CD4-positive, alpha-beta T cell treated with Interleukin-17A for 4 hours (primary cell): Measurements from ENCODE around the gene TBX10.
"Not testable (repeated sequence)": the region's sequence is repeated elsewhere in the genome, so short reads cannot be mapped to it uniquely, and the experiment has no call there.

ENCODE experiments used
- DNase-seq: peaks from one replicate; pipeline ENCODE4 v3.0.0-alpha.2; 2020; ENCODE audit warnings: mixed read lengths

TBX10 gene

DNA sequence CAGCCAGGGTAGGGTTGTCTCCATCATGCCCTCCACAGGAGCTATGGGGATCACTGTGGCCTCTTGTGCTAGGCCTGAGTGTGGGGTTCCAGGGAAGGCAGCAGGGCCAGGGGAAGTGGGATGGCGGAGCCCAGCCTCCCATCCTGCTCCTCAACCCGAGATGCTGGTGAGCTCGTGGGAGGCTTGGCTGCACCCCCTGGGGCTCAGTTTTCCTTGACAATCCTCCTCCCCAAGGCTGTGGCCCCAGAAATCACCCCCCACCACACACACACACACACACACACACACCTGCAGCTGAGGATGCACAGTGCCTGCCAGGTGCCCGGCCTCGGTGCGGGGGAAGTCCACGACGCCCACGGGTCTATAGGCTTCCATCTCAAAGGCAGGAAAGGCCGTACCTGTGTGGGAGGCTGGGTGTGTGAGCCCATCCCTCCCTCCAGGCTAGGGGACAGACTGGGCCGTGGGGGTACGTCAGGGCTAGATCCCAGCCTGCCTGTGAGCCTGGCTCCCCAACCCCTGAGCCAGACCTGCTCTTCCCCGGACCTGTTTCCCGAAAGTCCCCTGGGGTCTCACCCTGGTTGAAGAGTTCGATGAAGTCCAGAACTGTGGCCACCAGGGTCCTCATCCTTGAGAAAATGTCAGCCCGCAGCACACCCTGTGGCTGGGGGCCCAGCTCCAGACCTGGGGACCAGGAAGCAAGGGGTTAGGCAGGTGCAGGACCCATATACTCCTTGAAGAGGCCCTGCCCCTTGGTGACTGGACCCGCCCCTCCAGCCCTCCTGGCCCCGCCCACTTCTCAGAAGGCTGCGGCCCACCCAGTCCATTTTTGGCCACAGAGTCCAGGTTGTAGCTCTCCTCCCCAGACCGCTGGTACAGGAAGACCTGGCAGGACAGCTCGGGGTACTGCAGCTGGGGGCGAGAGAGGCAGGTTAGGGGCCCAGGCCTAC, 5.2 kb upstream of the TBX10 start:
- DNase-seq = no peak

DNA sequence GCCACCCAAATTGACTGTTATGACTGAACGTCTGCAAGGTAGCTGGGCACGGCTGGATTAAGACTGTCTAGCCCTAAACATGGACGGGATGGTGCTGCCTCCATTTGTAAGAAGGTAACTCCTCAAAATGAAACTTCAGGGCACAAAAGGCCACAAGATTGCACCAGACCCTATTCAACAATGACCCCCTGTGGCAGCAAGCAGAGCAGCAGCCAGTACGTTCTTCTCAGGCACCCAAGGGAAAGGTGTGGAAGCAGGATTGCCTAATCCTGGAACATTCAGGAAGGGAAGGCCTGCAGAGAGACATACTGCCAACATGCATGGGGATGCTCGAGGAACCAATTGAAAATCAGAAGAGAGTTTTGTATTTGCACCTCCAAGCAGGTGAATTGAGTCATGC, 4.5 kb upstream of the TBX10 start:
- no peak for DNase-seq

GRCh38 chr11:67642173-67643120, 2.9 kb upstream of the TBX10 start:
- DNase-seq = no peak

- DNase-seq = no peak
These were observed 2.0 kb upstream of the TBX10 start for GRCh38 chr11:67641338-67642172.

DNA sequence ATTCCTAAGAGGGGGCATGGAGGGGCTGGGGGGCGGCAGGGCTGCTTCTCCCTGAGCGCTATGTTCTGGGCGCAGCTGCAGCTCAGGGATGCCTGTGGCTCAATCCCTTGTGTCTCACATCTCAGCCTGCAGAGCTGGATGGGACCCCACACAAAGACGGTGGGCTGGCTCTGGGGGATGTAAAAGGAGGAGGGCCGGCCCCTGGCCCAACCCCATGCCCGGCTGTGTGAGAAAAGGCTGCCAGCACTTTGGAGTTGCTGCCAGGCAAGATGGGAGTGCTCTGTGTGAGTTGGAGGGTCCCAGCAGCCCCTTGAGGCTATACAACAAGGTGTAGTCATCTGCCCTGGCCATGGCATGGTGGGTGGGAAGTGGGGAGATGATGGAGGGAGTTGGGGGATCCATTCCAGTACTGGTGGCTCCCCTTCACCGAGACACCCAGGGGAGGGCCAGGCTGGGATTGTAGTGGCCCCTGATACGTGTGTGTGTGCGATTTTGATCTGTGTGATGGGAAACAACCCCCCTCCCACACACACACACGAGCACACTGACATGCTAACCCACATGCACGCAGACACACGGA, 1.3 kb upstream of the TBX10 start:
- DNase-seq = no peak

- peak; percentile 73 for DNase-seq
These were observed 626 bp upstream of the TBX10 start for GRCh38 chr11:67640021-67640757.

DNA sequence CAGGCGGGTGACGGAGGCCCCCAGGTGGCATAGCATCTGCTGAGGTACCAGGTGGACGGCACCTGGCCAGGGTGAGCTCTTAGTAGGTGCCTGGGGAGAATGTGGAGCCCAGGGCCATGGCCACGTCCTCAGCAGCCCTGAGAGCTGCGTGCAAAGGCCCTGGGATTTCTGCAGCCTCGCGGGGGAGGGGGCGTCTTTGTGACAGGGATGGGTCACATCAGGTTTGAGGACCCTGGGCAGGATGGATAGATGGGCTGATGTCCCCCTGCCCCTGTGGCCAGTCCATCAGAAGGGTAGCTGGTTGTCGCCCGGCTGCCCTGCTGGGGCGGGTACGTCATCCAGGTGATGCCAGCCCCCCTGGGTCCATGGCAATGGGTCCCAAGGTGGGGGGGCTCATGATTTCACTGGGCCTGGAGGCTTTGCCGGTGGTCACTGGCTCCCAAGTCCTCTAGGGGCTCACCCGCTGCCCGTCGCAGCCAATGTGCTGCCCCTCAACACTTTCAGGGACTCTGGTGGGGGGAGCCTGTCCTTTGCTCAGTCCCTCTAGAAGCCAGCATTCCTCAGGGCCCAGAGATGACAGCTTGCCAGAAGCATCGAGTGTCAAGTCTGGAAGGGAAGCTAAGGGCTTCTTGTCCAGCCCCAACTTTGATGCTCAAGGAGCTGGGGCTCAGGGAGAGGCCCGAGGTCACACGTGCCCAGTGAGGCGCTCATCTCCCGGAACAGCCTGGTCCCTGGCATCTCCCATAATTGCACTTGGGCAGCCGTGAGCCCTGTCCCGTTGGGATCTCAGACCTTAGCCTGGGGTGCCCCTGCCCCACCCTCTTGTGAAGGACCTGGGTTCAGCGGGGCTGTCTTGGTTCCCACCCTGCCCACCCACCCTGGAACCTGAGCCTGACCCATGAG, 777 bp downstream of the TBX10 start:
- no peak for DNase-seq

- not testable (repeated sequence) for DNase-seq
These were observed 2.1 kb downstream of the TBX10 start for GRCh38 chr11:67637441-67637840.

- no peak for DNase-seq
These were observed 2.6 kb downstream of the TBX10 start for GRCh38 chr11:67636962-67637361.

GRCh38 chr11:67635231-67635521, 4.4 kb downstream of the TBX10 start:
- no peak for DNase-seq

DNA sequence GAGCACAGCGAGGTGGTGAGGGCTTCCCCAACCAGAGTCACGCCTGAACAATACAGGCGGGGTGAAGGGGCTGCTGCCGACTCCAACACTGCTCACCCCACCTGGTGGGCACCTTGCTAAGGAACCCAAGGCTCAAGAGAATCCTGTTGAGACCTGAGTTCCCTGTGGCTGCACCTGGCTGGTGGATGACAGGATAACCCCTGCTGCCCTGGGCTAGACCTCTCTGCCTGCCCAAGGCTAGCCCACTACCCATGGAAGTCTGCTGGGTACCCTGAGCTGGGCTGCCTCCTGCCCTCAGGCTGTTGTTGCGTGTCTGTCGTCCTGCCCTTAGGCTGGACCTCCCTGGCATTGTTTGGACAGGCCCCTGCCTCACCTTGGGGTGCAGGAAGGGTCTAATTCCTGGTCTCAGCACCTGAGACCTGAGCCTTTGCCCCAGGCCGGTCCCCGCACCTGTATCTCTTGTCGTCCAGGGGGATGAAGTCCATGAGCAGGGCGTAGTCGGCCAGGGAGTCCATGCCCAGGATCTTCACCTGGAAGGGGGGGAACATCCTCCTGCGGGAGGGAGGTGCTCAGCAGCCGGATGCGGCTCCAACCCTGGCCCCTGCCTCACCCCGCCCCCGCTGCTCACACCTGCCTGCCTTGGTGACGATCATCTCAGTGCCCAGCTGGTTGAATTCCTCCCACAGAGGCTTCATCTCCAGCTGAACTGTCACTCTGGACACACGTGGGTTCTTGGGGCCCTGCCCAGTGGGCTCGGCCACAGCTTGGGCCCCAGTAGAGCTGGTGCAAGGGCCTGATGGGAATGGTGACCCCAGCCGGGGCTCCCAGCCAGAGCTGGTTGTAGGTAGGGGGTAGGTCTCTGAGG, 5.0 kb downstream of the TBX10 start:
- DNase-seq = no peak

- no peak for DNase-seq
These were observed 5.7 kb downstream of the TBX10 start for GRCh38 chr11:67633758-67634365.

DNA sequence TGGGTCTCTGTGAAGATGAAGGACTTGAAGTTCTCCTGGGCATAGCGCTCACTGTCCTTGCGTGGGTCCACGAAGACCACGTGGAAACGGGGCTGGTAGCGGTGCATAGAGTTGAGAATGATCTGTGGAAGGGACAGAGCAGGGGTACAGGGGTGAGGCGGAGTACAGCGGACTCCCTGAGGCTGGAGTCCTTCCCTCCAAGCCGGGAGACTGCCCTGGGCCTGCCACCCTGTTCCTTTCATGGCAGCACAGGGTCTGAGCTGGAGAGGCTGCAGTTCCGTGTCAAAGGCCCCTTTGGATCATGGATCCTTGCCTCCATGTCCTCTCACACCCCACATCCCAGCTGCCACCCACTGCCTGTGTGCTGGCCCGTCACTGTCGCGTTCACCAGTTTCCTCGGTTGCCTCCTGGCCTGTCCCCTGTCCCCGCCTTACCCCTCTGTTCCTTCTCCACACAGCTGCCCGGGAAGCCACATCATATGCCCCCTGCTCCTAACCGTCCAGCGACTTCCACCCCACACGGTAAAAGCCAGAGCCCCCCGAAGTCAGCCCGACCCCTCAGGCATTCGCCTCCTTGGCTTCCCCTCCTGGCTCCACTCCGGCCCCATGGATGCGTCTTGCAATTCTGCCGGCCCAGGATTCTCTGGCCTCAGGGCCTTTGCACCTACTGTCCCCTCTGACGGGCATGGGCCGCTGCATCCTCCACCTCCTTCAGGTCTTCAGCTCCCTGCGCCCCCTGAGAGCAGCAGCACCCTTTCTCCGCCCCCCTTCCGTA, 6.4 kb downstream of the TBX10 start:
- DNase-seq = no peak

GRCh38 chr11:67632175-67632981, 7.2 kb downstream of the TBX10 start:
- no peak for DNase-seq

- no peak for DNase-seq
These were observed 7.7 kb downstream of the TBX10 start for GRCh38 chr11:67631853-67632174.

DNA sequence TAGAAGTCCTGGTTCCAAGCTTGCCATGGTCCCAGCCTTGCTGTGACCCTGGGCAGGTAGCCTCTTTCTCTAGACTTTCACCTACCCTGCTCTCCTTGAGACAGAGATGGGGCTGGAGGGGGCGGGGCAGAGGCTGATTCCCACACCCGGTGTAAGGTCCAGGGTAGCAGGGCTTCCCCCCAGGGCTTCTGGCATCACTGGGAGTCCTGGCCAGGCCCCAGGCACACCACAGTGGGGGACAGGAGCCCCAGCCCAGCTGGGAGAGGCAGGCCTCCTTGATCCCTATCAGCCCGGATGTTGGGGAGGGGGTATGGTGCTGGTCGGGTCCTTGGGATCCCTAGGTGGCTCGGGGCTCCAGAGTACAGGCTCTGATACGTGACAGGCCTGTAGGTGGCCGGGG, 8.2 kb downstream of the TBX10 start:
- no peak for DNase-seq

DNA sequence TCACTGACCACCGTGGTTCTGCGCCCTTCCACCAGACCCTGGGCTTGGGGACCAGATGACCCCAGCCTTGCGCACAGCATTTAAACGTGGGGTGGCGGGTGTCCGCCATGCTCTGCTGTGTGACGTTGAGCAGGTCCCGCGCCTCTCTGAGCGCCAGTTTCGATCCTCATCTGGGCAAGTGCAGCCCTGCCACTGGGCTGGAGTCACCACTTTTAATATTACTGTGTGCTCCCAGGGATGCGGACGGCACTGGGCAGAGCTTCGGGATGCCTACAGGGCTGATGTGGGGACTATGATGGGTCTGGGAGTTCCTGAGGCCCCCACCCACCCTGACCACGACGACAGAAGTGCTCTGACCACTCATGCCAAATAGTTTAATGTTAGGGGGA, 8.6 kb downstream of the TBX10 start:
- DNase-seq = no peak
